K562 (cell line): Measurements from ENCODE around the gene ZNF775. TPM values are rescaled to one million over a fixed set of nuclear protein-coding genes. Genes with fewer than 3 reads are reported as not detected.

Source experiments
- ATAC-seq: fragments of 200-7000 bp; cut with Tn5 transposase; 3 replicates; pipeline ENCODE4 v1.9.1; 2020; ENCODE audit warnings: moderate library complexity
- BruUV-seq: library from RNA; stranded (reverse); fragments of 400-500 nt; replicated peaks from 2 replicates; lab custom pipeline; 2021; lab: Mats Ljungman, UMichigan
- CTCF ChIA-PET: fragments of 300-600 bp; formaldehyde crosslinking; extraction: SDS; loops from one replicate; lab custom pipeline; 2021; ENCODE audit warnings: low intra/inter-chr PET ratio; lab: Yijun Ruan, JAX
- POLR2A ChIA-PET: fragments of 300-600, 350-650 bp; sonication (Branson Sonifier 250); formaldehyde crosslinking; extraction: SDS; loops from one replicate; lab custom pipeline; 2021; ENCODE audit warnings: antibody characterized with exemption, inconsistent platforms; lab: Yijun Ruan, JAX
- DNase-seq, 4 experiments: peaks; one replicate each; pipeline versions ENCODE4 v3.0.0 to v3.0.0-alpha.2; 2011 to 2018; ENCODE audit warnings: low spot score in 3 of 4, mixed read lengths in 3 of 4; ENCODE audit errors: extremely low read depth in 1 of 4
- FAIRE-seq: peaks from 2 replicates; lab custom pipeline; 2011; peaks lifted over from hg19 to GRCh38; lab: Jason Lieb, UNC
- H2AFZ ChIP-seq: 2 replicates; pipeline ENCODE4 v1.6.0; 2011; ENCODE audit warnings: low read depth, low read length, control low read depth, inconsistent platforms
- H3K27ac ChIP-seq: fragments of 200-600 bp; 3 replicates; pipeline ENCODE4 v1.8.0; 2011; ENCODE audit warnings: low read depth, mild to moderate bottlenecking, control low read depth, inconsistent platforms, low read length, moderate library complexity, mixed read lengths; ENCODE audit errors: extremely low read depth
- H3K27me3 ChIP-seq, 2 experiments: fragments of 300-600 bp in 1 of 2; 2 replicates in 1 of 2; 3 replicates in 1 of 2; pipeline versions ENCODE4 v1.6.0 to v1.8.0; 2011; ENCODE audit warnings: inconsistent platforms in 2 of 2, low read length in 2 of 2, mild to moderate bottlenecking in 1 of 2, mixed read lengths in 1 of 2, moderate library complexity in 1 of 2; ENCODE audit not compliant: control insufficient read depth in 2 of 2, insufficient read depth in 2 of 2
- H3K36me3 ChIP-seq: fragments of 300-600 bp; 3 replicates; pipeline ENCODE4 v1.8.0; 2011; ENCODE audit warnings: mild to moderate bottlenecking, low read length, inconsistent platforms; ENCODE audit not compliant: control insufficient read depth, insufficient read depth
- H3K4me1 ChIP-seq, 2 experiments: fragments of 200-600 bp in 1 of 2; replicated peaks in 1 of 2; 2 replicates in 1 of 2; 3 replicates in 1 of 2; pipeline versions ENCODE4 v1.5.1 to v1.8.0; 2011; ENCODE audit warnings: inconsistent platforms in 2 of 2, low read length in 2 of 2, mild to moderate bottlenecking in 1 of 2, mixed read lengths in 1 of 2, moderate library complexity in 1 of 2; ENCODE audit not compliant: control insufficient read depth in 2 of 2, insufficient read depth in 2 of 2
- H3K4me2 ChIP-seq: 2 replicates; pipeline ENCODE4 v1.6.1; 2011; ENCODE audit warnings: low read length, control low read depth, inconsistent platforms, mixed read lengths; ENCODE audit not compliant: insufficient read depth
- H3K4me3 ChIP-seq: fragments of 200-600 bp; sonication (generic), shearing (Covaris generic); 2 replicates; pipeline ENCODE4 v1.5.1; 2016; ENCODE audit warnings: control low read depth, inconsistent platforms
- H3K79me2 ChIP-seq: fragments of 200-600 bp; 3 replicates; pipeline ENCODE4 v1.8.0; 2011; ENCODE audit warnings: low read length, inconsistent platforms; ENCODE audit not compliant: control insufficient read depth, insufficient read depth
- H3K9ac ChIP-seq, 2 experiments: 2 replicates each; pipeline versions ENCODE4 v1.6.0 to v1.6.1; 2011; ENCODE audit warnings: low read depth in 2 of 2, low read length in 2 of 2, control low read depth in 1 of 2, inconsistent platforms in 1 of 2, mild to moderate bottlenecking in 1 of 2, mixed read lengths in 1 of 2; ENCODE audit not compliant: insufficient read depth in 1 of 2
- H3K9me1 ChIP-seq: one replicate; pipeline ENCODE4 v1.6.0; 2011; ENCODE audit warnings: inconsistent platforms, mild to moderate bottlenecking, low read length, moderate library complexity; ENCODE audit not compliant: control insufficient read depth, insufficient read depth
- H3K9me3 ChIP-seq: replicated peaks from 2 replicates; pipeline ENCODE4 v1.5.1; 2011; ENCODE audit warnings: low read depth, low read length, inconsistent platforms; ENCODE audit not compliant: control insufficient read depth, insufficient read depth
- H4K20me1 ChIP-seq: replicated peaks from 2 replicates; pipeline ENCODE4 v1.6.1; 2011; ENCODE audit warnings: low read length, inconsistent platforms, mixed read lengths; ENCODE audit not compliant: control insufficient read depth, insufficient read depth
- BCL6 ChIP-seq: fragments of 250-450 bp; sonication (Bioruptor Pico); IDR thresholded peaks from 2 replicates; pipeline ENCODE4 v1.4.0; 2020
- CBX5 ChIP-seq: IDR thresholded peaks from 2 replicates; pipeline ENCODE4 v1.6.1; 2014; ENCODE audit warnings: low read depth, borderline replicate concordance
- JUN ChIP-seq, 2 experiments: sonication (generic) in 1 of 2; formaldehyde crosslinking in 1 of 2; IDR thresholded peaks; 2 replicates each; pipeline versions ENCODE4 v1.6.1 to v1.8.0; 2012 to 2022; ENCODE audit warnings: borderline replicate concordance in 2 of 2, mild to moderate bottlenecking in 2 of 2, improper control_type of control experiment in 1 of 2, low read depth in 1 of 2, low read length in 1 of 2, missing genetic modification reagents in 1 of 2
- POLR2AphosphoS5 ChIP-seq: IDR thresholded peaks from 2 replicates; pipeline ENCODE4 v1.6.1; 2011; ENCODE audit warnings: mild to moderate bottlenecking, low read depth, low read length, moderate library complexity; ENCODE audit not compliant: control insufficient read depth, insufficient read depth
- POLR2G ChIP-seq: fragments of 200-400 bp; formaldehyde crosslinking; IDR thresholded peaks from 2 replicates; pipeline ENCODE4 v1.6.1; 2017; ENCODE audit warnings: low read depth, mild to moderate bottlenecking, antibody characterized with exemption, low read length, moderate library complexity
- SMARCA4 ChIP-seq: fragments of 450-650 bp; IDR thresholded peaks from 2 replicates; pipeline ENCODE4 v1.6.1; 2016
- ZNF24 ChIP-seq: fragments of 450-650 bp; IDR thresholded peaks from 2 replicates; pipeline ENCODE4 v1.6.1; 2016
- ZNF586 ChIP-seq: fragments of 450-650 bp; formaldehyde crosslinking; conservative IDR thresholded peaks from 2 replicates; pipeline ENCODE4 v1.4.0; 2020; ENCODE audit warnings: mild to moderate bottlenecking, moderate library complexity
- WGBS: fragments of 100-300 bp; shearing (Covaris generic); methylation state at CpG from one replicate; pipeline ENCODE4 v1.1.6; 2016; ENCODE audit warnings: low coverage, mixed read lengths; ENCODE audit not compliant: insufficient coverage; ENCODE audit errors: missing lambda C conversion rate; 5-methylcytosine and 5-hydroxymethylcytosine counted together
- in situ Hi-C: fragments of 300-500 bp; cut with MboI; formaldehyde crosslinking; loops from 4 replicates; pipeline ENCODE4 v1.15.0; 2018; ENCODE audit warnings: inconsistent platforms, mixed read lengths
- intact Hi-C: fragments of 100-400 bp; cut with micrococcal nuclease; formaldehyde crosslinking; loops from 2 replicates; pipeline ENCODE4 v1.14.2; 2022
- polyA plus RNA-seq, 8 experiments: library from polyadenylated mRNA; depleted of rRNA in 4 of 8; stranded (reverse) in 5 of 8; unstranded in 3 of 8; fragments of >200 nt; fragmentation: Nextera tagmentation in 2 of 8; fragmentation: Illumina TruSeq in 1 of 8; extraction: Ambion mirVana in 2 of 8; extraction: Trizol in 1 of 8; gene quantifications; 2 replicates each; pipeline versions ENCODE4 v1.2.1 to v1.2.3, GENCODE V29; 2011 to 2014; ENCODE audit warnings: inconsistent platforms in 1 of 8, missing spikeins in 1 of 8
- total RNA-seq, 7 experiments: library from RNA; depleted of rRNA in 6 of 7; stranded (reverse); fragments of >200 nt in 6 of 7; fragmentation: Illumina TruSeq in 2 of 7; extraction: Trizol in 2 of 7; gene quantifications; 2 replicates each; pipeline versions ENCODE4 v1.2.1 to v1.2.3, GENCODE V29; 2011 to 2021; ENCODE audit warnings: low replicate concordance in 1 of 7

The ZNF775 gene
- total and polyA plus RNA-seq, 9 of the 15 experiments (the other 6 are each of a cell fraction or from before 2014, with no cell fraction given): 0.04 to 18.7 (median 4.9) TPM

- no peak for DNase-seq
- intact Hi-C loops: no loop called here
- POLR2A ChIA-PET: interaction anchor here (0.7 to 1.3 kb wide), 10 partner anchors 9 to 81 kb away, joined by 3 to 7 read pairs (median 4); partner anchors contain the start of gene REPIN1
- Histone ChIP-seq H4K20me1 (peaks cover 5% of the 10 kb centered on the region; the same call in 1 of the 2 replicates), H3K4me2 (no peak overlapping the region), H3K36me3 (peaks cover 40% of the 10 kb centered on the region; the same call in 2 of the 3 replicates), H3K79me2 (no peaks in the 10 kb centered on the region), H3K27me3 (peaks cover 2 to 5% of the 10 kb centered on the region in 2 experiments; a peak in 4 of 5 replicates), H2AFZ (no peak overlapping the region), H3K4me1 (peaks cover 0 to 37% of the 10 kb centered on the region in 2 experiments; a peak in 3 of 5 replicates), H3K9me3 (no peaks in the 10 kb centered on the region), H3K9me1 (peaks cover 6% of the 10 kb centered on the region), H3K27ac (no peak overlapping the region), H3K4me3 (no peak overlapping the region), H3K9ac (peak overlapping the region in 1 of 2 experiments; percentile 61; a peak in 2 of 4 replicates)
- FAIRE-seq: no peak
- no peak for ATAC-seq
- CTCF ChIA-PET: no interaction called here
- TF ChIP-seq ZNF586 (CRISPR knock-in tag) (no peak), JUN (IDR thresholded peaks at IDR 0.05; ENCODE audit: borderline replicate concordance, low read depth, low read length) (no peak), JUN (CRISPR knock-in tag; IDR thresholded peaks at IDR 0.05; ENCODE audit: borderline replicate concordance) (0 out of 2 replicates have a peak, but pooled peaks have one; percentile 36), CBX5 (no peak), BCL6 (CRISPR knock-in tag) (no peak), SMARCA4 (no peak), ZNF24 (no peak), POLR2AphosphoS5 (no peak), POLR2G (0 out of 2 replicates have a peak, but pooled peaks have one; percentile 16)
- in situ Hi-C loops: no loop called here
- no TSS peak for BruUV-seq
- WGBS: 86% methylated on average over 18 of the region's 18 CpGs
Measured at GRCh38 chr7:150337179-150337578, 42.0 kb upstream of the ZNF775 start.
